ENCODE measurements around the gene ZRANB1. TPM values are rescaled to one million over a fixed set of nuclear protein-coding genes. Genes with fewer than 3 reads are reported as not detected.

ZRANB1 gene
- total RNA-seq, 2 experiments from 2014 or later = 21.2 to 22.2 TPM

- no peak overlapping the region for H3K27ac Mint-ChIP-seq
- ChIA-PET POLR2A (no interaction called here), CTCF (no interaction called here)
- H3K4me3 Mint-ChIP-seq = no peak overlapping the region
- H3K27me3 Mint-ChIP-seq = no peaks in the 10 kb centered on the region
- H3K9me3 ChIP-seq (ENCODE audit: control insufficient read depth in 1 of 2, insufficient read depth in 1 of 2, low read length in 2 of 2) = peaks cover 0 to 11% of the 10 kb centered on the region in 2 experiments
- no peak for DNase-seq
- no peaks in the 10 kb centered on the region for H3K36me3 ChIP-seq (ENCODE audit: insufficient read depth, low read length)
- no peak for TF ChIP-seq CTCF (IDR thresholded peaks at IDR 0.05)
- H3K9me3 Mint-ChIP-seq = no peaks in the 10 kb centered on the region
- H3K4me1 Mint-ChIP-seq (ENCODE audit: low read depth) = no peaks in the 10 kb centered on the region
- no peaks in the 10 kb centered on the region for H3K36me3 Mint-ChIP-seq (ENCODE audit: low read depth)
- H3K27me3 ChIP-seq (ENCODE audit: control insufficient read depth in 1 of 2, insufficient read depth in 2 of 2, low read length in 2 of 2) = no peaks in the 10 kb centered on the region
- no peaks in the 10 kb centered on the region for H3K4me1 ChIP-seq (ENCODE audit: insufficient read depth, low read length)
- H3K27ac ChIP-seq (ENCODE audit: low read depth in 1 of 2, low read length in 2 of 2) = no peak overlapping the region
- no peak for ATAC-seq (ENCODE audit: poor library complexity)
- intact Hi-C loops (cut with DNase I, micrococcal nuclease) = no loop called here
- H3K4me3 ChIP-seq (ENCODE audit: low read length) = no peak overlapping the region
These were observed 85.2 kb downstream of the ZRANB1 start for GRCh38 chr10:125026974-125027735.

- Histone ChIP-seq H3K4me1 (ENCODE audit: insufficient read depth, low read length) (no peaks in the 10 kb centered on the region), H3K27me3 (ENCODE audit: control insufficient read depth in 1 of 2, insufficient read depth in 2 of 2, low read length in 2 of 2) (no peaks in the 10 kb centered on the region), H3K9me3 (ENCODE audit: control insufficient read depth in 1 of 2, insufficient read depth in 1 of 2, low read length in 2 of 2) (peaks cover 0 to 11% of the 10 kb centered on the region in 2 experiments), H3K4me3 (ENCODE audit: low read length) (no peak overlapping the region), H3K36me3 (ENCODE audit: insufficient read depth, low read length) (no peaks in the 10 kb centered on the region), H3K27ac (ENCODE audit: low read depth in 1 of 2, low read length in 2 of 2) (no peak overlapping the region)
- Mint-ChIP-seq H3K36me3 (ENCODE audit: low read depth) (no peaks in the 10 kb centered on the region), H3K9me3 (no peaks in the 10 kb centered on the region), H3K4me1 (ENCODE audit: low read depth) (no peaks in the 10 kb centered on the region), H3K27me3 (no peaks in the 10 kb centered on the region), H3K27ac (no peak overlapping the region), H3K4me3 (no peak overlapping the region)
- POLR2A ChIA-PET = no interaction called here
- DNase-seq (no peak), ATAC-seq (ENCODE audit: poor library complexity) (no peak)
- CTCF ChIA-PET = no interaction called here
- no peak for TF ChIP-seq CTCF (IDR thresholded peaks at IDR 0.05)
- intact Hi-C loops (cut with DNase I, micrococcal nuclease) = no loop called here
These were observed 86.2 kb downstream of the ZRANB1 start for GRCh38 chr10:125027871-125028869.

GRCh38 chr10:125029584-125030242 lies 87.8 kb downstream of the ZRANB1 start:
- intact Hi-C loops (cut with DNase I, micrococcal nuclease) = no loop called here
- no peak for DNase-seq
- Mint-ChIP-seq H3K4me1 (ENCODE audit: low read depth) (no peaks in the 10 kb centered on the region), H3K27ac (no peak overlapping the region), H3K4me3 (no peak overlapping the region), H3K9me3 (no peaks in the 10 kb centered on the region), H3K36me3 (ENCODE audit: low read depth) (no peaks in the 10 kb centered on the region), H3K27me3 (no peaks in the 10 kb centered on the region)
- TF ChIP-seq CTCF (IDR thresholded peaks at IDR 0.05) = no peak
- POLR2A ChIA-PET = no interaction called here
- Histone ChIP-seq H3K9me3 (ENCODE audit: control insufficient read depth in 1 of 2, insufficient read depth in 1 of 2, low read length in 2 of 2) (peaks cover 0 to 11% of the 10 kb centered on the region in 2 experiments), H3K27me3 (ENCODE audit: control insufficient read depth in 1 of 2, insufficient read depth in 2 of 2, low read length in 2 of 2) (peaks cover 0 to 2% of the 10 kb centered on the region in 2 experiments), H3K27ac (ENCODE audit: low read depth in 1 of 2, low read length in 2 of 2) (no peak overlapping the region), H3K36me3 (ENCODE audit: insufficient read depth, low read length) (no peaks in the 10 kb centered on the region), H3K4me3 (ENCODE audit: low read length) (no peak overlapping the region), H3K4me1 (ENCODE audit: insufficient read depth, low read length) (no peaks in the 10 kb centered on the region)
- CTCF ChIA-PET = no interaction called here
- no peak for ATAC-seq (ENCODE audit: poor library complexity)
